HepG2 (cell line): ENCODE results near the gene EXTL2. TPM values are rescaled to one million over a fixed set of nuclear protein-coding genes. Genes with fewer than 3 reads are reported as not detected.

Experiments
- BCL3 ChIP-seq: sonication (generic); formaldehyde crosslinking; IDR thresholded peaks from 2 replicates; pipeline ENCODE4 v1.5.1; 2020; ENCODE audit warnings: mild to moderate bottlenecking, missing genetic modification reagents, moderate library complexity
- CENPT ChIP-seq: sonication (generic); formaldehyde crosslinking; IDR thresholded peaks from 2 replicates; pipeline ENCODE4 v1.8.0; 2022; ENCODE audit warnings: low read depth, mild to moderate bottlenecking, moderate library complexity, missing genetic modification reagents
- DR1 ChIP-seq: sonication (generic); formaldehyde crosslinking; IDR thresholded peaks from 2 replicates; pipeline ENCODE4 v1.8.0; 2021; ENCODE audit warnings: mild to moderate bottlenecking, missing genetic modification reagents, inconsistent platforms
- GABPB1 ChIP-seq: IDR thresholded peaks from 2 replicates; pipeline ENCODE4 v1.6.1; 2016; ENCODE audit warnings: mild to moderate bottlenecking, missing genetic modification reagents, moderate library complexity, missing compliant biosample characterization
- KDM5B ChIP-seq: sonication (generic); formaldehyde crosslinking; IDR thresholded peaks from 2 replicates; pipeline ENCODE4 v1.4.0; 2020; ENCODE audit warnings: missing genetic modification reagents, mild to moderate bottlenecking, borderline replicate concordance
- KLF6 ChIP-seq: IDR thresholded peaks from 2 replicates; pipeline ENCODE4 v1.8.0; 2016; ENCODE audit warnings: missing biosample characterization, missing genetic modification reagents
- MAZ ChIP-seq, 2 experiments: sonication (generic) in 1 of 2; formaldehyde crosslinking in 1 of 2; IDR thresholded peaks; 2 replicates each; pipeline versions ENCODE4 v1.5.0 to v1.6.1; 2012 to 2020; ENCODE audit warnings: low read depth in 2 of 2, mild to moderate bottlenecking in 2 of 2, borderline replicate concordance in 1 of 2, improper control_type of control experiment in 1 of 2, low read length in 1 of 2, missing genetic modification reagents in 1 of 2, moderate library complexity in 1 of 2
- PITX1 ChIP-seq: sonication (generic); formaldehyde crosslinking; IDR thresholded peaks from 2 replicates; pipeline ENCODE4 v1.5.1; 2020; ENCODE audit warnings: mild to moderate bottlenecking, missing genetic modification reagents
- SNAPC4 ChIP-seq: sonication (generic); formaldehyde crosslinking; IDR thresholded peaks from 2 replicates; pipeline ENCODE4 v1.4.0; 2020; ENCODE audit warnings: mild to moderate bottlenecking, missing genetic modification reagents
- TAF15 ChIP-seq: fragments of 200-400 bp; formaldehyde crosslinking; IDR thresholded peaks from one replicate; pipeline ENCODE4 v1.6.1; 2018; ENCODE audit warnings: mild to moderate bottlenecking, low read depth, low read length; ENCODE audit not compliant: poor library complexity, severe bottlenecking
- ZBTB42 ChIP-seq: sonication (generic); formaldehyde crosslinking; IDR thresholded peaks from 2 replicates; pipeline ENCODE4 v1.5.0; 2020; ENCODE audit warnings: mild to moderate bottlenecking, missing genetic modification reagents
- ZFX ChIP-seq: sonication (generic); formaldehyde crosslinking; IDR thresholded peaks from 2 replicates; pipeline ENCODE4 v1.4.0; 2020; ENCODE audit warnings: mild to moderate bottlenecking, low read depth, missing genetic modification reagents, moderate library complexity
- ZNF274 ChIP-seq: sonication (generic); formaldehyde crosslinking; IDR thresholded peaks from 2 replicates; pipeline ENCODE4 v1.5.1; 2020; ENCODE audit warnings: mild to moderate bottlenecking, missing genetic modification reagents
- ZNF333 ChIP-seq: sonication (generic); formaldehyde crosslinking; IDR thresholded peaks from 2 replicates; pipeline ENCODE4 v1.4.0; 2020; ENCODE audit warnings: mild to moderate bottlenecking, missing genetic modification reagents, borderline replicate concordance
- ZNF780A ChIP-seq: sonication (generic); formaldehyde crosslinking; IDR thresholded peaks from 2 replicates; pipeline ENCODE4 v1.8.0; 2022; ENCODE audit warnings: mild to moderate bottlenecking, missing genetic modification reagents, moderate library complexity
- polyA plus RNA-seq, 8 experiments: library from polyadenylated mRNA; depleted of rRNA in 3 of 8; stranded (reverse) in 7 of 8; unstranded in 1 of 8; fragments of >200 nt; fragmentation: Illumina TruSeq in 4 of 8; extraction: Trizol in 4 of 8; gene quantifications; 2 replicates each; pipeline versions ENCODE4 v1.2.1 to v1.2.3, GENCODE V29; 2011 to 2016; ENCODE audit warnings: low read depth in 4 of 8, missing spikeins in 1 of 8, mixed read lengths in 1 of 8; ENCODE audit not compliant: insufficient read depth in 1 of 8
- total RNA-seq, 5 experiments: library from RNA; depleted of rRNA; stranded (reverse); fragments of >200 nt; fragmentation: Illumina TruSeq; extraction: Trizol; gene quantifications; 2 replicates each; pipeline ENCODE4 v1.2.3, GENCODE V29; 2016; ENCODE audit warnings: low read depth in 1 of 5
- TF ChIP-seq, protein P1 (sequence below): sonication (generic); formaldehyde crosslinking; IDR thresholded peaks from 2 replicates; pipeline ENCODE4 v1.4.0; 2020; ENCODE audit warnings: missing genetic modification reagents

The EXTL2 gene
- total and polyA plus RNA-seq, 2 of the 13 experiments (the other 11 are each of a cell fraction or from before 2014, with no cell fraction given): 22.0 to 23.5 TPM

- TF ChIP-seq ZFX: peak; percentile 61
- TF ChIP-seq ZNF274 (CRISPR knock-in tag): no peak; the same call in none of the 2 replicates
- TF ChIP-seq KLF6: 0 out of 2 replicates have a peak, but pooled peaks have one; percentile 21
- TF ChIP-seq ZNF780A: 0 out of 2 replicates have a peak, but pooled peaks have one; percentile 64
- TF ChIP-seq DR1: no peak
- TF ChIP-seq, protein P1, sequence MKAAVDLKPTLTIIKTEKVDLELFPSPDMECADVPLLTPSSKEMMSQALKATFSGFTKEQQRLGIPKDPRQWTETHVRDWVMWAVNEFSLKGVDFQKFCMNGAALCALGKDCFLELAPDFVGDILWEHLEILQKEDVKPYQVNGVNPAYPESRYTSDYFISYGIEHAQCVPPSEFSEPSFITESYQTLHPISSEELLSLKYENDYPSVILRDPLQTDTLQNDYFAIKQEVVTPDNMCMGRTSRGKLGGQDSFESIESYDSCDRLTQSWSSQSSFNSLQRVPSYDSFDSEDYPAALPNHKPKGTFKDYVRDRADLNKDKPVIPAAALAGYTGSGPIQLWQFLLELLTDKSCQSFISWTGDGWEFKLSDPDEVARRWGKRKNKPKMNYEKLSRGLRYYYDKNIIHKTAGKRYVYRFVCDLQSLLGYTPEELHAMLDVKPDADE (CRISPR knock-in tag): no peak
- peak; percentile 95 for TF ChIP-seq GABPB1
- peak; percentile 33; the same call in 1 of the 2 replicates for TF ChIP-seq BCL3 (CRISPR knock-in tag)
- no peak for TF ChIP-seq ZNF333
- TF ChIP-seq MAZ (IDR thresholded peaks at IDR 0.05; ENCODE audit: borderline replicate concordance, low read depth, low read length): 0 out of 2 replicates have a peak, but pooled peaks have one; percentile 21
- TF ChIP-seq MAZ (CRISPR knock-in tag; IDR thresholded peaks at IDR 0.05; ENCODE audit: low read depth): peak; percentile 56
- peak; percentile 31; the same call in 1 of the 2 replicates for TF ChIP-seq KDM5B (CRISPR knock-in tag)
- no peak for TF ChIP-seq ZBTB42 (CRISPR knock-in tag)
- peak; percentile 58 for TF ChIP-seq TAF15
- peak; percentile 32; the same call in 1 of the 2 replicates for TF ChIP-seq PITX1 (CRISPR knock-in tag)
- 0 out of 2 replicates have a peak, but pooled peaks have one; percentile 66 for TF ChIP-seq CENPT (CRISPR knock-in tag)
- TF ChIP-seq SNAPC4: 0 out of 2 replicates have a peak, but pooled peaks have one; percentile 25
Observed at GRCh38 chr1:100895540-100896480, 1.2 kb upstream of the EXTL2 start, which contains the start of gene SLC30A7 (continued).
